ENCODE measurements around the gene ZNF229. TPM values are rescaled to one million over a fixed set of nuclear protein-coding genes. Genes with fewer than 3 reads are reported as not detected.
"Not testable (repeated sequence)": the region's sequence is repeated elsewhere in the genome, so short reads cannot be mapped to it uniquely, and the experiment has no call there.

The ZNF229 gene
- 1 to 10 TPM; 3.5 to 6.0 TPM for total RNA-seq

- TF ChIP-seq CTCF (IDR thresholded peaks at IDR 0.05), result no peak
- H3K27ac ChIP-seq, result peak within 1 kb of the TSS; percentile 41 to 59
- H3K9me3 ChIP-seq, result peaks cover 0 to 29% of the 10 kb centered on the region in 2 donors
- peaks cover 0 to 11% of the 10 kb centered on the region in 2 donors for H3K4me1 ChIP-seq
- H3K4me3 ChIP-seq, result peak within 1 kb of the TSS; percentile 62 to 70
- H3K27me3 ChIP-seq, result no peaks in the 10 kb centered on the region
- DNase-seq (ENCODE audit: low spot score), result peak; percentile 85
- peaks cover 14% of the 10 kb centered on the region for H3K36me3 ChIP-seq
Measured at GRCh38 chr19:44447916-44448674, at the start of gene ZNF229. Gene ZNF229 (minus strand): TSS chr19:44448472. CDS start chr19:44442847, 5,625 bp downstream.

DNA sequence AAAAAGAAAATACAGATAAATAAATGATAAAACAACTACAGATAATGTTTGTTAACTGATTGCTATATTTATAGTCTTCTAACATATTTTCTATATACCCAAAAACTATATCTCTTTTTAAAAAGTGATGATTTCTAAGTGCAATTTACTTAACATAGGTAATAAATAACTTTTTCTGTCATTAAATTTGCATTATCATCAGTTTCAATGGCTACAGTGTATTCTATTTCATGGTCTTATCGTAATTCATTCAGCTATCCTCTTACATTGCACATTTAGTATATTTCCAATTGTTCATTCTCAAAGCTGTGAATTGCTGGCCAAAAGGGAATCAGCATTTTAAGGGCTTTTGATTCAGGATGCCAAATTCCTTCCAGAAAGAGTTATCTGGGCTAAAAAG lies 48.4 kb upstream of the ZNF229 start:
- TF ChIP-seq CTCF (IDR thresholded peaks at IDR 0.05), result no peak
- no peak for DNase-seq (ENCODE audit: low spot score)
- Histone ChIP-seq H3K9me3 (peaks cover 24 to 73% of the 10 kb centered on the region in 2 donors), H3K27ac (no peak overlapping the region), H3K36me3 (peaks cover 57% of the 10 kb centered on the region), H3K4me1 (peaks cover 0 to 15% of the 10 kb centered on the region in 2 donors), H3K4me3 (no peak overlapping the region), H3K27me3 (no peaks in the 10 kb centered on the region)

DNA sequence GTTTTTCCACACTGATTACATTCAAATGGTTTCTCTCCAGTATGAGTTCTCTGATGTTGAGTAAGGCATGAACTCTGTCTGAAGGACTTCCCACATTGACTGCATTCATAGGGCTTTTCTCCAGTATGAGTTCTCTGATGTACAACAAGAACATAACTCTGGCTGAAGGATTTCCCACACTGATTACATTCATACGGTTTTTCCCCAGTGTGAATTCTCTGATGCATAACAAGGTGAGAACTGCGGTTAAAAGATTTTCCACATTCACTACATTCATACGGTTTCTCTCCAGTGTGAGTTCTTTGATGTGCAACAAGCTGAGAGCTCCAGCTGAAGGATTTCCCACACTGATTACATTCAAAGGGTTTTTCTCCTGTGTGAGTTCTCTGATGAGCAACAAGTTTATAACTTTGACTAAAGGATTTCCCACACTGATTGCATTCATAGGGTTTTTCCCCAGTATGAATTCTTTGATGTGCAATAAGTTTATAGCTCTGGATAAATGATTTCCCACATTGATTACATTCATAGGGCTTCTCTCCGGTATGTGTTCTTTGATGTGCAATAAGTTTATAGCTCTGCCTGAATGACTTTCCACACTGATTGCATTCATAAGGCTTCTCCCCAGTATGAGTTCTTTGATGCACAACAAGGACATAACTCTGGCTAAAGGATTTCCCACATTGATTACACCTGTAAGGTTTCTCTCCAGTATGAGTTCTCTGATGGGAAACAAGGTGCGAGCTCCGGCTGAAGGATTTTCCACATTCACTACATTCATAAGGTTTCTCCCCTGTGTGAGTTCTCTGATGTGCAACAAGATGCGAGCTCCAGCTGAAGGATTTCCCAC lies 28.5 kb upstream of the ZNF229 start:
- H3K27ac ChIP-seq, result no peak overlapping the region
- H3K4me3 ChIP-seq, result no peak overlapping the region
- H3K9me3 ChIP-seq, result peaks cover 85 to 100% of the 10 kb centered on the region in 2 donors
- H3K36me3 ChIP-seq, result peaks cover 67% of the 10 kb centered on the region
- DNase-seq (ENCODE audit: low spot score), result no peak
- TF ChIP-seq CTCF (IDR thresholded peaks at IDR 0.05), result no peak
- no peaks in the 10 kb centered on the region for H3K4me1 ChIP-seq
- H3K27me3 ChIP-seq, result no peaks in the 10 kb centered on the region

GRCh38 chr19:44468730-44469129 lies 20.5 kb upstream of the ZNF229 start:
- not testable (repeated sequence) for H3K27ac ChIP-seq; DNase-seq (ENCODE audit: low spot score); H3K4me1 ChIP-seq; H3K27me3 ChIP-seq; H3K36me3 ChIP-seq; H3K4me3 ChIP-seq
- H3K9me3 ChIP-seq, result peaks cover 21 to 95% of the 10 kb centered on the region in 2 donors

DNA sequence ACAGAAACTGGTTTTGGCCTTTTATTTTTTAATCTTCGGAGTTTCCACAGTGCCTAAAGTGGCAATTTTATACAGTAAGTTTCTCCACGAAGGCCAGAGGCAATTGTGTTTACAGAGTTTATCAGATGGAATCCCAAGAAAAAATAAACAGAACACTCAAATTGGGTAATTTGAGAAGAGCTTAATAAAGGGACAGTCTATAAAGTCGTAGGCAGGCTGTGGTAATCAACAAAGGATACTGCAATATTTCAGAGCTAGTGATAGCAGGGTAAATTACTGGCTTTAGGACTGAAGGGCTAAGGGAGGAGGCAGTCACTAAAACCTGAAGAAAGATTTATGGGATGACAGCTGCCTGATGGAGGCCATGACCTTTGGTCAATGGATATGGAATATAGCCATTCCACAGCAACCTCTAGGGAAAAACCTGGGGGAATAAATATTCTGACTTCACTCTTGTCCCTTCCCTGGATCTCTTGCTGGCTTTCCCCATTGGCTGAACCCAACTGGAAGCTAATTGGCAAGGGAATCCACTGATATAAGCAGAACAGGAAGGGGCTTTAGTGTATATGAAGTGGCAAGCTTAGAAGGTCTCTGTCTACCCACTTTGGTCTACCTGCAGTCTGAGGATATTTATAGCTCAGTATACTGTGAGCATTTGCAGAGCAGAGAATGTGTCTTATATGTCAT lies 14.5 kb upstream of the ZNF229 start:
- not testable (repeated sequence) for H3K27ac ChIP-seq; H3K36me3 ChIP-seq; H3K4me1 ChIP-seq; H3K4me3 ChIP-seq; H3K27me3 ChIP-seq; DNase-seq (ENCODE audit: low spot score)
- peaks cover 6 to 60% of the 10 kb centered on the region in 2 donors for H3K9me3 ChIP-seq

- not testable (repeated sequence) for H3K4me1 ChIP-seq; H3K27ac ChIP-seq; H3K4me3 ChIP-seq; DNase-seq (ENCODE audit: low spot score); H3K36me3 ChIP-seq; H3K27me3 ChIP-seq
- H3K9me3 ChIP-seq, result peaks cover 0 to 39% of the 10 kb centered on the region in 2 donors
Measured at GRCh38 chr19:44456016-44456415, 7.7 kb upstream of the ZNF229 start.

GRCh38 chr19:44455100-44455499 lies 6.8 kb upstream of the ZNF229 start:
- Histone ChIP-seq H3K36me3 (no peaks in the 10 kb centered on the region), H3K27me3 (no peaks in the 10 kb centered on the region), H3K9me3 (peaks cover 0 to 42% of the 10 kb centered on the region in 2 donors), H3K4me1 (no peaks in the 10 kb centered on the region), H3K4me3 (no peak overlapping the region), H3K27ac (no peak overlapping the region)
- no peak for DNase-seq (ENCODE audit: low spot score)
- TF ChIP-seq CTCF (IDR thresholded peaks at IDR 0.05), result no peak
